Activated naive CD8-positive, alpha-beta T cell treated with anti-CD3 and anti-CD28 coated beads for 36 hours (primary cell): ENCODE measurements around the gene MAGEB4. TPM values are rescaled to one million over a fixed set of nuclear protein-coding genes. Genes with fewer than 3 reads are reported as not detected.
"Not testable (repeated sequence)": the region's sequence is repeated elsewhere in the genome, so short reads cannot be mapped to it uniquely, and the experiment has no call there.

Experiments
- DNase-seq: peaks from one replicate; pipeline ENCODE4 v3.0.0; 2021
- H3K27ac Mint-ChIP-seq: one replicate; pipeline ENCODE4 v1.8.0; 2022; ENCODE audit warnings: mild to moderate bottlenecking, moderate library complexity, mixed read lengths
- H3K27me3 Mint-ChIP-seq: one replicate; pipeline ENCODE4 v1.8.0; 2022; ENCODE audit warnings: mild to moderate bottlenecking, mixed read lengths
- H3K36me3 Mint-ChIP-seq: one replicate; pipeline ENCODE4 v1.8.0; 2021; ENCODE audit warnings: mild to moderate bottlenecking, mixed read lengths
- H3K4me1 Mint-ChIP-seq: one replicate; pipeline ENCODE4 v1.8.0; 2021; ENCODE audit warnings: mixed read lengths
- H3K4me3 Mint-ChIP-seq: one replicate; pipeline ENCODE4 v1.8.0; 2022; ENCODE audit warnings: mild to moderate bottlenecking, moderate library complexity, mixed read lengths
- H3K9me3 Mint-ChIP-seq: one replicate; pipeline ENCODE4 v1.8.0; 2022; ENCODE audit warnings: mixed read lengths
- total RNA-seq, 2 experiments: library from RNA; stranded (reverse); gene quantifications; one replicate each; pipeline ENCODE4 v1.2.3, GENCODE V29; 2021

The MAGEB4 gene, protein sequence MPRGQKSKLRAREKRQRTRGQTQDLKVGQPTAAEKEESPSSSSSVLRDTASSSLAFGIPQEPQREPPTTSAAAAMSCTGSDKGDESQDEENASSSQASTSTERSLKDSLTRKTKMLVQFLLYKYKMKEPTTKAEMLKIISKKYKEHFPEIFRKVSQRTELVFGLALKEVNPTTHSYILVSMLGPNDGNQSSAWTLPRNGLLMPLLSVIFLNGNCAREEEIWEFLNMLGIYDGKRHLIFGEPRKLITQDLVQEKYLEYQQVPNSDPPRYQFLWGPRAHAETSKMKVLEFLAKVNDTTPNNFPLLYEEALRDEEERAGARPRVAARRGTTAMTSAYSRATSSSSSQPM
- total RNA-seq: not detected

DNA sequence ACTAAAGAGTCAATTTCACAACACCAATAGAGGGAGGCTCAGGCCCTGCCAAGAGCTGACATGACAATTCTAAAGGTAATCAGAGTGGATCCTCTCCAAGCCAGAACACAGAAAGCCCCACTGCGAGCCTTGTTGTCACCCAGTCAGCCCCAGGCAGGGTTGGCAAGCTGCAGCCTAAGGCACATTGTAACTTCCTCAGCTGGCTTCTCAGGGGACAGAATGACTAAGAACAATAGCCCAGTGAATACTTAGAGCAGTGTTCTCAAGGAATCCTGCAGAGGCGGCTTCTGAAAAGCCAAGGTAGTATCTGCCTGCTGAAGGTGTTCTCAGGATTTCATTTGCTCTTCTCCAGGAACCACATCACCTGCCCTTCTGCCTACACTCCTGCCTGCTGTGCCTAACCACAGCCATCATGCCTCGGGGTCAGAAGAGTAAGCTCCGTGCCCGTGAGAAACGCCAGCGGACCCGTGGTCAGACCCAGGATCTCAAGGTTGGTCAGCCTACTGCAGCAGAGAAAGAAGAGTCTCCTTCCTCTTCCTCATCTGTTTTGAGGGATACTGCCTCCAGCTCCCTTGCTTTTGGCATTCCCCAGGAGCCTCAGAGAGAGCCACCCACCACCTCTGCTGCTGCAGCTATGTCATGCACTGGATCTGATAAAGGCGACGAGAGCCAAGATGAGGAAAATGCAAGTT is at the start of gene MAGEB4:
Gene MAGEB4, plus strand, starts transcription at position 277 of the 692 bp plus-strand sequence. Its CDS starts 136 bp downstream, at position 413.
- Mint-ChIP-seq H3K36me3 (no peaks in the 10 kb centered on the region), H3K27me3 (no peaks in the 10 kb centered on the region), H3K27ac (no peak within 1 kb of the TSS), H3K9me3 (no peaks in the 10 kb centered on the region), H3K4me3 (no peak within 1 kb of the TSS), H3K4me1 (no peaks in the 10 kb centered on the region)
- no peak for DNase-seq

DNA sequence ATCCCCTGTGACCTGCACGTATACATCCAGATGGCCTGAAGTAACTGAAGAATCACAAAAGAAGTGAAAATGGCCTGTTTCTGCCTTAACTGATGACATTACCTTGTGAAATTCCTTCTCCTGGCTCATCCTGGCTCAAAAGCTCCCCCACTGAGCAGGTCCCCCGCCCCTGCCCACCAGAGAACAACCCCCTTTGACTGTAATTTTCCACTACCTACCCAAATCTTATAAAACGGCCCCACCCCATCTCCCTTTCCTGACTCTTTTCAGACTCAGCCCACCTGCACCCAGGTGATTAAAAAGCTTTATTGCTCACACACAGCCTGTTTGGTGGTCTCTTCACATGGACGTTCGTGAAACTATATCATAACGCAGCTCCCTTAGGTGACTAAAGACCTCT is 47.9 kb upstream of the MAGEB4 start:
- DNase-seq, H3K4me3 Mint-ChIP-seq, H3K36me3 Mint-ChIP-seq, H3K27me3 Mint-ChIP-seq, H3K27ac Mint-ChIP-seq, H3K9me3 Mint-ChIP-seq, H3K4me1 Mint-ChIP-seq: not testable (repeated sequence)

DNA sequence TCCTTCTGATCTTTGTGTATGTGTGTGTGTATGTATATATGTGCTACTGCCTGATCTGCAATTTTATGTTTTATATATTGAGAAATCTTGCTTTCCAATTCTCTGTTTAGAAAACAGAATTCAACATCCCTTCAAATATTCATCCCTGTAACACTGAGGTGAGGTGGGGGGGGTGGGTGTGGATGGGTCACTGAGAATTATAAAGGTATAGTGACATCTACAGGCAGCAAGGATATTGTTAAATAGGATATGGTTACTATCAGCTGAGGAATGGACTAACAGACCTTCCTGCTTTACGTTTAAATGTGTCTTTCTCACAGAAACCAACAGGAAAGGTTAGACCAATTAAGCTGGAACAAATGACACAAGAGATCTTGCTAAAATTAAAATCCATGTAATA is 45.5 kb upstream of the MAGEB4 start:
- Mint-ChIP-seq H3K27ac (no peak overlapping the region), H3K36me3 (no peaks in the 10 kb centered on the region), H3K9me3 (no peaks in the 10 kb centered on the region), H3K27me3 (no peaks in the 10 kb centered on the region), H3K4me1 (no peaks in the 10 kb centered on the region), H3K4me3 (no peak overlapping the region)
- DNase-seq: no peak

DNA sequence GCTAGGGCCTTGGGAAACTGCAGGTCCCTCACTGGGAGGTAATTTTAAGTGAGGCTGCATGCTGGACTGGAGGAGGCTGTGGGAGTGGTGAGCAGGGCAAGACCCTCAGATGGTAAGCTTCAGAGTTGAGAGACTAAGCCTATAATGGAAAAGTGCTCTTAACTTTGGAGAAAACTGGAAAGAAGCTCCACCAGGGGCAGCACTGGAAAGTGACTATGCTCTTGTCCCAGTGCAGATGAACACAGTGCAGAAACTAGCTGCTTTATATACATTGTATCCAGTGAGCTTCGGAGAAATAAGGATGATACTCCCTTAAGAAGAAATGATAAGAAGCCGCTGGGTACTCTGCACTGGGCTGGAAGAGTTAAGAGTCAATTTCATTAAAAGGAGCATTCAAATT is 29.6 kb upstream of the MAGEB4 start:
- Mint-ChIP-seq H3K27me3 (peaks cover 3% of the 10 kb centered on the region), H3K9me3 (no peaks in the 10 kb centered on the region), H3K36me3 (no peaks in the 10 kb centered on the region), H3K4me3 (no peak overlapping the region), H3K4me1 (no peaks in the 10 kb centered on the region), H3K27ac (no peak overlapping the region)
- no peak for DNase-seq

DNA sequence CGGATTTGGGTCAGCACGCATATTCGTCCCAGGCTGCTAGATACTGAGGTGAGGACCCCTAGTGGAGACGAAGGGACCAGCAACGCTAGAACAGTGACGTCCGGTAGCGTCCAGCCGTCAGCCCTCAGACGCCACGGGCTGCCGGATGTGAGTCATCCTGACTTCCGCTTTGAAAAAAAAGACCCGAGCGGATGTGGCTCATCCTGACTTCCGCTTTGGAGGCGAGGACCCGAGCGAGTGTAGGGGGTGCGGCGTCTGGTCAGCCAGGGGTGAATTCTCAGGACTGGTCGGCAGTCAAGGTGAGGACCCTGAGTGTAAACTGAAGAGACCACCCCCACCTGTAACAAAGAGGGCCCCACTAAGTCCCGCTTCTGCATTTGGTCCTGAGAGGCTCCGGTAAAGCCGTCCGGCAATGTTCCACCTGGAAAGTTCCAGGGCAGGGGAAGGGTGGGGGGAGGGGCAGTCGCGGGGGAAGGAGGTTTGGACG is 26.4 kb upstream of the MAGEB4 start, which contains the start of gene MAGEB2:
Gene MAGEB2, plus strand, starts transcription at position 207 of the 487 bp plus-strand sequence. CDS start 3,018 bp downstream, outside the sequence.
- no peak within 1 kb of the TSS for H3K4me3 Mint-ChIP-seq
- H3K27me3 Mint-ChIP-seq: peaks cover 3% of the 10 kb centered on the region
- no peaks in the 10 kb centered on the region for H3K36me3 Mint-ChIP-seq
- no peak for DNase-seq
- H3K27ac Mint-ChIP-seq: no peak within 1 kb of the TSS
- no peaks in the 10 kb centered on the region for H3K9me3 Mint-ChIP-seq
- no peaks in the 10 kb centered on the region for H3K4me1 Mint-ChIP-seq

DNA sequence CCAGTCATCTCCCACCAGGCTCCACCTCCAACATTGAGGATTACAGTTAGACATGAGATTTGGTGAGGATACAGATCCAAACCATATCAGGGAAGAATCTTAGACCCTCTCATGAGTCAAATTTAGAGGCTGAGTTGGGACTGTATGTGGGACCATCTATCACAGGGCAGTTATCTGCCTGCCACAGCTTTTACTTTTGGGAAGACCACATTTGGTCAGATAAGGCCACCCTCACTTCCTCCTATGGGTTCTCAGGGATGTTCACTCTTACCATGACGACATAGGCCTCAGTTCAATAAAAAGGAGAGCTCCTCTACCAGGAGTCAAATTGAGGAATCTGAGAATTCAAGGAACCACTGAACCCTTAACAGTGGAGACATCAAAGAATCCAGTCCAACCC is 24.3 kb upstream of the MAGEB4 start:
- no peaks in the 10 kb centered on the region for H3K9me3 Mint-ChIP-seq
- H3K36me3 Mint-ChIP-seq: no peaks in the 10 kb centered on the region
- DNase-seq: no peak
- no peak overlapping the region for H3K27ac Mint-ChIP-seq
- peaks cover 3% of the 10 kb centered on the region for H3K27me3 Mint-ChIP-seq
- no peaks in the 10 kb centered on the region for H3K4me1 Mint-ChIP-seq
- H3K4me3 Mint-ChIP-seq: no peak overlapping the region

DNA sequence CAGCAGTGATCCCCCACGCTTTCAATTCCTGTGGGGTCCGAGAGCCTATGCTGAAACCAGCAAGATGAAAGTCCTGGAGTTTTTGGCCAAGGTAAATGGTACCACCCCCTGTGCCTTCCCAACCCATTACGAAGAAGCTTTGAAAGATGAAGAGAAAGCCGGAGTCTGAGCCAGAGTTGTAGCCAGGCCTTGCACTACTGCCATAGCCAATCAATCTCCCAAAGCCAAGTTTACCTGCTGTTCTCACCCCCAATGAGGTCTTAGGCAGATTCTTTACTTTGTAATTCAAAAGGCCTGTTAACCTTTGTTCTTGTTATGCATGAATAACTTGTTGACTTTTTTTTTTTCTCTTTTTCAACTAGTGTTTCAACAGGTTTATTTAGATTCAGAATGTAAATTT is 22.4 kb upstream of the MAGEB4 start:
- Mint-ChIP-seq H3K4me3 (no peak overlapping the region), H3K36me3 (no peaks in the 10 kb centered on the region), H3K4me1 (no peaks in the 10 kb centered on the region), H3K9me3 (no peaks in the 10 kb centered on the region), H3K27me3 (no peaks in the 10 kb centered on the region), H3K27ac (no peak overlapping the region)
- DNase-seq: no peak

DNA sequence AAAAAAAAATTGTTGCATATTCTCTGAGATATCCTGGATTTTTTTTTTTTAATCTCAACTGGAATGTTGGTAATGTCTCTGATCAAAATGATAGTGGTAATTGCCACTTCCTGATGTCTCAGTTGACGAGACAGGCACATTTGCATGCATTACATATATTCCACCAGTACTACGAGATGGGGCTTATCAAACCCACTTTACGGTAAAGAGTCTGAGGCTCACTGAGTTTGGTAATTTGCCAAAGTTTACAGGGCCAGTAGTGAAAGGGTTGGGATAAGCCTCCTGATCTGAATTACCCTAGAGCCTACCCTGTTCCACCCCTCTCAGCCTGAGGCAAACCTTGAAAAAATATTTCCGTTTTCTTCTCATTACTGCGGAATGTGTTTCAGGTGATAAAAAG is 21.1 kb upstream of the MAGEB4 start:
- Mint-ChIP-seq H3K9me3 (no peaks in the 10 kb centered on the region), H3K4me1 (no peaks in the 10 kb centered on the region), H3K4me3 (no peak overlapping the region), H3K27me3 (no peaks in the 10 kb centered on the region), H3K36me3 (no peaks in the 10 kb centered on the region), H3K27ac (no peak overlapping the region)
- DNase-seq: no peak

DNA sequence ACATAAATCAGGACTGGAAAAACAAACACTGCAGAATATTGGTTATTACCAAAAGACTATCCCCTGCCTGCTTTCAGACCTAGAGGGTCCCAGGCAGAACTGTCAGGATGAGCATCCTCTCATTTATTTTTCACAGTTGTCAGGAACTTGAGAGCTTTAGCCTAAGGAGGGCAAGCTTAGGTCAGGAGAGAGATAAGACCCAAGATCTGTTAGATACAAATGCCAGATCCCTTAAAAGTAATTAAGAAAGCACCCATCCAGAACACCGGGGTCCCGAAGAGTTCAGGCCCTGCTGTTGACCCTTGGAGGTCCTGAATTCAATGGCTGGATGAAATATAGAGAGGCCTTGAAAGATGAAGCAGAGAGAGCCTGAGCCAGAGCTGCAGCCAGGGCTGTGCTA is 17.3 kb upstream of the MAGEB4 start:
- no peak overlapping the region for H3K27ac Mint-ChIP-seq
- no peaks in the 10 kb centered on the region for H3K27me3 Mint-ChIP-seq
- H3K9me3 Mint-ChIP-seq: no peaks in the 10 kb centered on the region
- no peak for DNase-seq
- H3K4me3 Mint-ChIP-seq: no peak overlapping the region
- no peaks in the 10 kb centered on the region for H3K36me3 Mint-ChIP-seq
- no peaks in the 10 kb centered on the region for H3K4me1 Mint-ChIP-seq

DNA sequence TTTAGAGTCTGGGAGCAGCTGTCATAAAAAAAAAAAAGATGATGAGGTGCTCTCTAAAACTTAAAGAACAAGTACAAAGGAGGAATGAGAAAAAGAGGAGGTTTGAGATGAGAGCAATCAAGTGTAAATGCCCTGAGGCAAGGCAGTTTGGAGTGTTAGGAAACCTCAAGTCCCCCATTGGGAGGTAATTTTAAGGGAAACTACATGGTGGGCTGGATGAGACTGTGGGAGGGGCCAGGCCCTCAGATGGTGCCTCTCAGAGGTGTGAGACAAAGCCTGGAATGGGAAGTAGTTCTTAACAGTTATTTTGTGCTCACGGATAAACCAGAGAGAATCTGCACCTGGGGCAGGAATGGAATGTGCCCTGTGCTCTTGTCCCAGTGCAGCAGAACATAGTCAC is 13.3 kb upstream of the MAGEB4 start:
- Mint-ChIP-seq H3K4me1 (no peaks in the 10 kb centered on the region), H3K27ac (no peak overlapping the region), H3K4me3 (no peak overlapping the region), H3K36me3 (no peaks in the 10 kb centered on the region), H3K27me3 (no peaks in the 10 kb centered on the region), H3K9me3 (no peaks in the 10 kb centered on the region)
- DNase-seq: no peak

DNA sequence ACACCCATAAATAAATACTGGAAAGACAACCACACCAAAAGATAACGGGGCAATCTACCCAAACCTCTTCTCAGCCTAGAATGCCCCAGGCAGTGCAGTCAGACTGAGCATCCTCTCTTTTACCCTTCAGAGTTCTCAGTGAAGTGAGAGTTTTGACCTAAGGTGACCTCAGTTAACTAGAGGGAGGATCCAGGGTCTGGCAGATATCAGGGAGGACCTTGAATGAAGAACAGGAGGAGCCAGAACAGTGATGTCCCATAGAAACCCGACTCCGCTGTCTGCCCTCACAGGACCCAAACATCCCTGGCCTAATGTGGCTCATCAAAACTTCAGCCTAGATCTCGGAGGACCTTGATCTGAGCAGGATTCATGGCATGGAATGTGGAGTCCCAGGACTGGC is 11.4 kb upstream of the MAGEB4 start, which contains the start of gene MAGEB3:
Gene MAGEB3, plus strand, starts transcription at position 263 of the 400 bp plus-strand sequence. CDS start 5,268 bp downstream, outside the sequence.
- no peaks in the 10 kb centered on the region for H3K36me3 Mint-ChIP-seq
- H3K9me3 Mint-ChIP-seq: no peaks in the 10 kb centered on the region
- H3K4me3 Mint-ChIP-seq: no peak within 1 kb of the TSS
- no peaks in the 10 kb centered on the region for H3K4me1 Mint-ChIP-seq
- H3K27ac Mint-ChIP-seq: no peak within 1 kb of the TSS
- DNase-seq: no peak
- no peaks in the 10 kb centered on the region for H3K27me3 Mint-ChIP-seq

DNA sequence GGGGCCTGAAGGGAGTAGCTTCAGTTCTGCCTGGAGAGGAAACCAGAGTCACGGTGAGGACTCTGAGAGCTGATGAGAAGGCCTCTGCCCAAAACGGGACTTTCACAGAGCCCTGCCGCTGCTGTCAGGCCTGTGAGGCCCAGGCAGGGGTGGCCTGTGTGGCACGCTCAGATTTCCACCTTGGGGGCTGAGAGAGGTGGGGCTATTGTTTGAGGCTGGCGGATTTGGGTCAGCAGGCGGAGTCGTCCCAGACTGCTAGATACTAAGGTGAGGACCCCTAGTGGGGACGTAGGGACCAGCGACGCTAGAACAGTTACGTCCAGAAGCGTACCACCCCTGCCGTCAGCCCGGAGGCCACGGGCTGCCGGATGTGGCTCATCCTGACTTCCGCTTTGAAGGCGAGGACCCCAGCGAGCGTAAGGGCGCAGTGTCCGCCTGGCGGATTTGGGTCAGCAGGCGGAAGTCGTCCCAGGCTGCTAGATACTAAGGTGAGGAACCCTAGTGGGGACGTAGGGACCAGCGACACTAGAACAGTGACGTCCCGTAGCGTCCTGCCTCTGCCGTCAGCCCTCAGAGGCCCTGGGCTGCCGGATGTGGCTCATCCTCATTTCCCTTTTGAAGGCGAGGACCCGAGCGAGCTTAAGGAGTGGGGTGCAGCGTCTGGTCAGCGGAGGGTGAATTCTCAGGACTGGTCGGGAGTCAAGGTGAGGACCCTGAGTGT is 5.1 kb downstream of the MAGEB4 start, which contains the start of gene MAGEB1:
Gene MAGEB1, plus strand, starts transcription at position 378 of the 721 bp plus-strand sequence. CDS start 3,348 bp downstream, outside the sequence.
- H3K4me3 Mint-ChIP-seq: no peak within 1 kb of the TSS
- H3K36me3 Mint-ChIP-seq: no peaks in the 10 kb centered on the region
- no peaks in the 10 kb centered on the region for H3K9me3 Mint-ChIP-seq
- no peaks in the 10 kb centered on the region for H3K4me1 Mint-ChIP-seq
- H3K27me3 Mint-ChIP-seq: no peaks in the 10 kb centered on the region
- DNase-seq: no peak
- H3K27ac Mint-ChIP-seq: no peak within 1 kb of the TSS

DNA sequence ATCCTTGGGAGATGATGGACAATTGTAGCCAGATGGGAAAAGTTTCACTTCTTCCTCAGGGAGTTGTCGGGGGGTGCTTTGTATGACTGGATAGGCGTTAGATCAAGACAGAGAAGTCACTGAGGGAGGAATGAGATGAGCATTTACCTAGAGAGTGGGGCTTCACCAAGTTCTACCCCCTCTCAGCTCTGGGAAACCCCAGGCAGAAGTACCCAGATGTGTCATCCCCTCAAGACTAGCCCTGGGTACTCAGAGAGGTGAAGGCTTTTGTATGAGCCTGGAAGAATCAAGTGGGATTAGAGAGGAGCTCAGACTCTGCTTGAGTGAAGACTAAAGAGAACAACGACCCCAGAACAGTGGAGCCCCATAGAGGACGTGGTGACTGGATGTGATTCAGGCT is 7.1 kb downstream of the MAGEB4 start:
- Mint-ChIP-seq H3K27me3 (no peaks in the 10 kb centered on the region), H3K9me3 (no peaks in the 10 kb centered on the region), H3K4me3 (no peak overlapping the region), H3K4me1 (no peaks in the 10 kb centered on the region), H3K27ac (no peak overlapping the region), H3K36me3 (no peaks in the 10 kb centered on the region)
- DNase-seq: no peak

DNA sequence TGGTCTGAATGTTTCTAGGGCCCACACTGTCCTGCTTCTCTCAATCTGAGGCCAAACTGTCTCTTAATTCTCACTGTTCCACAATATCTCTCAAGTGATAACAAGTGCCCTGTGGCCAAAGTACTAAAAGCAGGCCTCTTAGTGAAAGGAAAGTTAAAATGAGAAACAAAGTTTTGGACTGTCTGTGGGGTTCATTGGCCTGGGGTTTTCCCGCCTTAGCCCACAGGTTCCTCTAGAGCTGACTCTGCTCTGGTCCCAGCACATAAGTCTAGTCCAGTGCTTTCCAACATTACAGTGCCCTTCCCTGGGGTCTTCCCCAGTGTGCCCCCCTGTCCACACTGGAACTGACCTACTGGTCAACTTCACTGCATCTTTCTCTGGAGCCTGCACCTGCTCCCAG is 11.5 kb downstream of the MAGEB4 start:
- H3K36me3 Mint-ChIP-seq: no peaks in the 10 kb centered on the region
- no peaks in the 10 kb centered on the region for H3K4me1 Mint-ChIP-seq
- no peaks in the 10 kb centered on the region for H3K9me3 Mint-ChIP-seq
- H3K27me3 Mint-ChIP-seq: no peaks in the 10 kb centered on the region
- H3K27ac Mint-ChIP-seq: no peak overlapping the region
- no peak for DNase-seq
- no peak overlapping the region for H3K4me3 Mint-ChIP-seq

DNA sequence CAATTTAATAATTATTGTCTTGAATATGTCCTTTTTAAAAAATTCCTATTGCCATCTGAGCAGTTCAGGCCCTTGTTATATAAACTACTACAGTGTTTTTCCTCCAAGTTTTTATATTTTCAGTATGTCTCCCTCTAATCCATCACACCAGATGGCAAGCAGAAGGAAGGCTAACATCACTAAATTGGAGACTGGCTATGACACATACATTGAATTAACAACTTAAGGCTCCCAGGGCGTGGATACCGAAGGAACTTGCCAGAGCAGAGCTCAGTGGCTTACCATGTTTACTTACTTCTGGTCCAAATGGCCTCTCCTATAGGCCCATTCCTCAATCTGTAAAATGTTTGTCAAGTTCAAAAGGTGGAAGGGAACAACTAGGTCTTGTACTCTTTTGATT is 18.1 kb downstream of the MAGEB4 start:
- no peak overlapping the region for H3K27ac Mint-ChIP-seq
- no peaks in the 10 kb centered on the region for H3K4me1 Mint-ChIP-seq
- H3K27me3 Mint-ChIP-seq: no peaks in the 10 kb centered on the region
- no peaks in the 10 kb centered on the region for H3K36me3 Mint-ChIP-seq
- H3K4me3 Mint-ChIP-seq: no peak overlapping the region
- no peak for DNase-seq
- H3K9me3 Mint-ChIP-seq: no peaks in the 10 kb centered on the region
